Stomach (tissue), 9 donors: ENCODE measurements around the gene UBE4B. TPM values are rescaled to one million over a fixed set of nuclear protein-coding genes. Genes with fewer than 3 reads are reported as not detected.
"Not testable (repeated sequence)": the region's sequence is repeated elsewhere in the genome, so short reads cannot be mapped to it uniquely, and the experiment has no call there.

ENCODE experiments used
- DNase-seq, 2 donors: peaks; one replicate each; pipeline versions ENCODE4 v3.0.0 to v3.0.0-alpha.2; 2013 to 2019
- H3K27ac ChIP-seq, 5 donors: fragments of 200-600 bp in 4 of 5; sonication (generic) in 4 of 5; one replicate each; pipeline ENCODE4 v1.5.1; 2013 to 2019; ENCODE audit warnings: mild to moderate bottlenecking in 1 of 5, moderate library complexity in 1 of 5
- H3K27me3 ChIP-seq, 3 donors: fragments of 200-600 bp; sonication (generic); one replicate each; pipeline ENCODE4 v1.5.1; 2017 to 2019; ENCODE audit warnings: mixed run types in 1 of 3
- H3K36me3 ChIP-seq, 4 donors: fragments of 200-600 bp; sonication (generic); 1 replicate in 3 of 4; 2 replicates in 1 of 4; pipeline ENCODE4 v1.5.1; 2016 to 2019
- H3K4me1 ChIP-seq, 4 donors: fragments of 200-600 bp; sonication (generic); one replicate each; pipeline ENCODE4 v1.5.1; 2016 to 2019
- H3K4me3 ChIP-seq, 4 donors: fragments of 200-600 bp; sonication (generic) in 3 of 4; one replicate each; pipeline ENCODE4 v1.5.1; 2016 to 2019; ENCODE audit warnings: mild to moderate bottlenecking in 1 of 4
- H3K9me3 ChIP-seq, 4 donors: fragments of 200-600 bp; sonication (generic); one replicate each; pipeline ENCODE4 v1.5.1; 2016 to 2019
- CTCF ChIP-seq, 7 experiments: fragments of 450-650 bp in 4 of 7; fragments of 200-600 bp in 3 of 7; sonication (generic) in 3 of 7; IDR thresholded peaks; one replicate each; pipeline ENCODE4 v1.5.1; 2016 to 2019; ENCODE audit warnings: antibody characterized with exemption in 7 of 7, control low read depth in 2 of 7, mild to moderate bottlenecking in 1 of 7
- EP300 ChIP-seq: sonication (generic); formaldehyde crosslinking; IDR thresholded peaks from one replicate; pipeline ENCODE4 v1.6.1; 2017; ENCODE audit warnings: antibody characterized with exemption
- POLR2A ChIP-seq, 4 donors: fragments of 450-650 bp; IDR thresholded peaks; one replicate each; pipeline ENCODE4 v1.6.1; 2016; ENCODE audit warnings: antibody characterized with exemption in 4 of 4, control low read depth in 2 of 4, mild to moderate bottlenecking in 1 of 4, moderate library complexity in 1 of 4
- POLR2AphosphoS5 ChIP-seq, 3 donors: sonication (generic); formaldehyde crosslinking; IDR thresholded peaks; one replicate each; pipeline ENCODE4 v1.6.1; 2016; ENCODE audit warnings: antibody characterized with exemption in 3 of 3
- WGBS, 5 donors: extraction: QIAGEN DNeasy Blood & Tissue Kit in 3 of 5; methylation state at CpG; one replicate each; pipeline versions ENCODE4 v1.1.5 to v1.1.7; 2013 to 2018; 5-methylcytosine and 5-hydroxymethylcytosine counted together
- intact Hi-C: fragments of 100-400 bp; cut with DNase I; formaldehyde crosslinking; loops from one replicate; pipeline ENCODE4 v1.15.1; 2023; ENCODE audit warnings: low total_unique reads
- polyA plus RNA-seq, 3 donors: library from polyadenylated mRNA; stranded (reverse); fragments of 200-250 nt; gene quantifications; one replicate each; pipeline ENCODE4 v1.2.3, GENCODE V29; 2013
- total RNA-seq, 5 donors: library from RNA; depleted of rRNA; stranded (reverse); fragments of >200 nt; gene quantifications; one replicate each; pipeline versions ENCODE4 v1.1.0 to v1.2.3, GENCODE V29; 2014 to 2016
- donor health status: healthy with polysubstance abuse.
- donor health status: Bipolar disorder and iron deficiency.
- donor health status: healthy.

Gene UBE4B
- total and polyA plus RNA-seq, 8 donors, result 13.3 to 82.9 (median 39.5) TPM

DNA sequence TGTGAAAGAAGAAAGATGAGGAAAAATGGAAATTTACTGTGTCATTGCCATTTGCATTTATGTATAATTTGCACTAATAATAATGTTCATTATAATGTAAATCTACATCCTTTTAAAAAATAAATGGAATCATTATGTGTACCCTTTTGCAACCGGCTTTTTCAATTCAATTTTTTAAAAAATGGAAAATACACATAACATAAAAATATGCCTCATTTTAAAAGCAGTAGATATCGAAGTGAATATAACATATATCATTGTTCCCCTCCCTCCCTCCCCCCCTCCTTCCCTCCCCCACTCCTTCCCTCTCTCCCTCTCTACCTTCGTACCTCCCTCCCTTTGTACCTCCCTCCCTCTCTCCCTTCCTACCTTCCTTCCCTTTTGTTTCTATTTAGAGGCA lies 33.0 kb downstream of the UBE4B start:
- H3K4me1 ChIP-seq, result peaks cover 7 to 56% (median 30%) of the 10 kb centered on the region in 4 donors
- peak overlapping the region in 1 of 5 donors; percentile 84 for H3K27ac ChIP-seq
- H3K4me3 ChIP-seq, result no peak overlapping the region
- intact Hi-C loops, result no loop called here
- no peak for TF ChIP-seq EP300
- TF ChIP-seq POLR2AphosphoS5 (IDR thresholded peaks at IDR 0.05), result no peak
- no peak for TF ChIP-seq POLR2A (IDR thresholded peaks at IDR 0.05)
- no peak for TF ChIP-seq CTCF (IDR thresholded peaks at IDR 0.05)
- H3K27me3 ChIP-seq, result no peaks in the 10 kb centered on the region
- H3K9me3 ChIP-seq, result no peaks in the 10 kb centered on the region
- 80 to 89% (median 87%) methylated on average over 3 of the region's 3 CpGs for WGBS, 5 donors
- DNase-seq, result no peak
- H3K36me3 ChIP-seq, result peaks cover 0 to 3% (median 0%) of the 10 kb centered on the region in 4 donors

DNA sequence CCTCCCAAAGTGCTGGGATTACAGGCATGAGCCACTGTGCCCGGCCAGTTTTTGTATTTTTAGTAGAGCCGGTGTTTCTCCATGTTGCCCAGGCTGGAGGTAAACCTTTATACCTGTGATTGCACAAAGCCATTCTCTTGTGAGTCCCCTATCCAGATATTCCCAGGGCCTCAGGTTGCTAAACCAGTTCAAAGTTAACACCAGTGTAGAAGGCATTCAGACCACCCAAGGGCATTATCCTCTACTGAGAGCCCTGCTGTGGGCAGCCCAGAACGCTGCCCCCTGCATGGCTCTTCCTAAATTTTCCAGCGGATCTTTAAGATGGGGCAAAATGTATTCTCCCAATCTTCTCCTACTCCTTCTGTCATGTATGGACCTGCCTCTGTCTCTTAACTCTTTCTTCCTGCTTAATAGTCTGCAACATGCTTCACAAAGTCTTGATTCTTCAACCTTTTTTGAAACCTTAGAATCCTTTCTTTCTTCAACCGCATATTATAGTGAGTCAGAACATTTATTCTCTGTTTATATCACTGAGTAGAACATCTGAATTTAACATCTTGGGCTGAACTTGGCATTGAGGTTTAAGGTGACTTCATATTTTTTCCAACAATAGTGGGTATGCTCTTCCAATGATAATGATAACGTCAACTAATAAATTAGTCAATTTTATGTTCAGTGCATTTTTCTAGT lies 36.0 kb downstream of the UBE4B start:
- H3K36me3 ChIP-seq, result peaks cover 0 to 16% (median 9%) of the 10 kb centered on the region in 4 donors
- TF ChIP-seq POLR2A (IDR thresholded peaks at IDR 0.05), result no peak
- TF ChIP-seq EP300, result no peak
- no peak for TF ChIP-seq POLR2AphosphoS5 (IDR thresholded peaks at IDR 0.05)
- TF ChIP-seq CTCF (IDR thresholded peaks at IDR 0.05), result no peak
- peaks cover 7 to 53% (median 32%) of the 10 kb centered on the region in 4 donors for H3K4me1 ChIP-seq
- WGBS, 5 donors, result 81 to 93% (median 89%) methylated on average over 6 of the region's 6 CpGs
- DNase-seq, result no peak
- H3K27ac ChIP-seq, result peak overlapping the region in 1 of 5 donors; percentile 53
- no peak overlapping the region for H3K4me3 ChIP-seq
- H3K27me3 ChIP-seq, result no peaks in the 10 kb centered on the region
- intact Hi-C loops, result no loop called here
- H3K9me3 ChIP-seq, result no peaks in the 10 kb centered on the region

GRCh38 chr1:10070206-10070605 lies 37.4 kb downstream of the UBE4B start:
- DNase-seq, result no peak
- no peak overlapping the region for H3K4me3 ChIP-seq
- peaks cover 0 to 26% (median 9%) of the 10 kb centered on the region in 4 donors for H3K36me3 ChIP-seq
- no peaks in the 10 kb centered on the region for H3K9me3 ChIP-seq
- peaks cover 7 to 56% (median 33%) of the 10 kb centered on the region in 4 donors for H3K4me1 ChIP-seq
- TF ChIP-seq CTCF (IDR thresholded peaks at IDR 0.05) (no peak), EP300 (no peak), POLR2A (IDR thresholded peaks at IDR 0.05) (no peak), POLR2AphosphoS5 (IDR thresholded peaks at IDR 0.05) (no peak)
- 93 to 99% (median 96%) methylated on average over 4 of the region's 4 CpGs for WGBS, 5 donors
- intact Hi-C loops, result no loop called here
- no peaks in the 10 kb centered on the region for H3K27me3 ChIP-seq
- H3K27ac ChIP-seq, result no peak overlapping the region

- no peak overlapping the region for H3K4me3 ChIP-seq
- H3K27me3 ChIP-seq, result no peaks in the 10 kb centered on the region
- no peak for TF ChIP-seq POLR2AphosphoS5 (IDR thresholded peaks at IDR 0.05)
- TF ChIP-seq POLR2A (IDR thresholded peaks at IDR 0.05), result no peak
- TF ChIP-seq EP300, result no peak
- TF ChIP-seq CTCF (IDR thresholded peaks at IDR 0.05), result no peak
- WGBS, 5 donors, result 80 to 94% (median 87%) methylated on average over 6 of the region's 6 CpGs
- H3K4me1 ChIP-seq, result peaks cover 4 to 49% (median 26%) of the 10 kb centered on the region in 4 donors
- H3K27ac ChIP-seq, result no peak overlapping the region
- intact Hi-C loops, result no loop called here
- no peak for DNase-seq
- no peaks in the 10 kb centered on the region for H3K9me3 ChIP-seq
- peaks cover 0 to 30% (median 9%) of the 10 kb centered on the region in 4 donors for H3K36me3 ChIP-seq
Observed at GRCh38 chr1:10071640-10072039, 38.9 kb downstream of the UBE4B start.

DNA sequence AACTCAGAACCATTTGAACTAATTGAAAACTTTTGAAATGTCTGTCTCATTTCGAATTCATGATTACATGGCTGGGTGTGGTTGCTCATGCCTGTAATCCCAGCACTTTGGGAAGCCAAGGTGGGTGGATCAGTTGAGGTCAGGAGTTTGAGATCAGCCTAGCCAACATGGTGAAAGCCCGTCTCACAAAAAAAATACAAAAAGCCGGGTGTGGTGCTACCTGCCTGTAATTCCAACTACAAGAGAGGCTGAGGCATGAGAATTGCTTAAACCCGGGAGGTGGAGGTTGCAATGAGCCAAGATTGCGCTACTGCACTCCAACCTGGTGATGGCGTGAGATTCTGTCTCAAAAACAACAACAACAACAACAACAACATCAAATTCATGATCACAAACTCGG lies 40.6 kb downstream of the UBE4B start:
- H3K27me3 ChIP-seq, DNase-seq, H3K27ac ChIP-seq, H3K4me3 ChIP-seq, H3K9me3 ChIP-seq, intact Hi-C loops: not testable (repeated sequence)
- Histone ChIP-seq H3K36me3 (peaks cover 0 to 32% (median 9%) of the 10 kb centered on the region in 4 donors), H3K4me1 (peaks cover 0 to 35% (median 16%) of the 10 kb centered on the region in 4 donors)
- WGBS, 5 donors, result 89 to 91% (median 90%) methylated on average over 7 of the region's 7 CpGs
